WERI-Rb-1 (cell line): Measurements from ENCODE around the gene GADD45B.
"Not testable (repeated sequence)": the region's sequence is repeated elsewhere in the genome, so short reads cannot be mapped to it uniquely, and the experiment has no call there.

Source experiments
- DNase-seq: peaks from one replicate; pipeline ENCODE4 v3.0.0-alpha.2; 2020
- H3K27ac ChIP-seq: fragments of 250-450 bp; sonication (Bioruptor Pico); 2 replicates; pipeline ENCODE4 v1.5.1; 2020; ENCODE audit warnings: mild to moderate bottlenecking, moderate library complexity
- H3K27me3 ChIP-seq: fragments of 250-450 bp; sonication (Bioruptor Pico); 2 replicates; pipeline ENCODE4 v1.5.1; 2021; ENCODE audit warnings: mild to moderate bottlenecking, low read depth, moderate library complexity; ENCODE audit not compliant: insufficient read depth, severe bottlenecking
- H3K36me3 ChIP-seq: fragments of 250-450 bp; sonication (Bioruptor Pico); 2 replicates; pipeline ENCODE4 v1.5.1; 2020; ENCODE audit warnings: mild to moderate bottlenecking, moderate library complexity
- H3K4me3 ChIP-seq: 2 replicates; pipeline ENCODE4 v1.5.1; 2011; ENCODE audit warnings: low read depth, mild to moderate bottlenecking, control low read depth, low read length
- H3K9me3 ChIP-seq: fragments of 250-450 bp; sonication (Bioruptor Pico); 2 replicates; pipeline ENCODE4 v1.5.1; 2021; ENCODE audit warnings: mild to moderate bottlenecking, moderate library complexity; ENCODE audit not compliant: severe bottlenecking
- CTCF ChIP-seq: IDR thresholded peaks from 2 replicates; pipeline ENCODE4 v1.5.1; 2011; ENCODE audit warnings: low read depth, mild to moderate bottlenecking, control low read depth, inconsistent platforms, low read length

The GADD45B gene

GRCh38 chr19:2491130-2491801 lies 15.3 kb downstream of the GADD45B start:
- Histone ChIP-seq H3K36me3 (no peaks in the 10 kb centered on the region), H3K4me3 (no peak overlapping the region), H3K27me3 (peaks cover 35% of the 10 kb centered on the region), H3K27ac (no peak overlapping the region), H3K9me3 (no peaks in the 10 kb centered on the region)
- no peak for DNase-seq
- no peak for TF ChIP-seq CTCF

GRCh38 chr19:2492870-2493269 lies 16.9 kb downstream of the GADD45B start:
- no peak overlapping the region for H3K27ac ChIP-seq

GRCh38 chr19:2493448-2493847 lies 17.5 kb downstream of the GADD45B start:
- H3K9me3 ChIP-seq, DNase-seq, H3K36me3 ChIP-seq, H3K27ac ChIP-seq: not testable (repeated sequence)
- H3K27me3 ChIP-seq: peaks cover 26% of the 10 kb centered on the region
- peak overlapping the region; percentile 60 for H3K4me3 ChIP-seq

More at GRCh38 chr19:2492870-2493269, 16.9 kb downstream of the GADD45B start:
- DNase-seq: no peak
- Histone ChIP-seq H3K4me3 (no peak overlapping the region), H3K36me3 (no peaks in the 10 kb centered on the region), H3K9me3 (no peaks in the 10 kb centered on the region), H3K27me3 (peaks cover 32% of the 10 kb centered on the region)
- no peak for TF ChIP-seq CTCF

GRCh38 chr19:2494084-2494446 lies 18.1 kb downstream of the GADD45B start:
- Histone ChIP-seq H3K9me3 (no peaks in the 10 kb centered on the region), H3K27me3 (peaks cover 20% of the 10 kb centered on the region), H3K4me3 (peak overlapping the region; percentile 60), H3K36me3 (no peaks in the 10 kb centered on the region), H3K27ac (no peak overlapping the region)
- no peak for TF ChIP-seq CTCF
- DNase-seq: no peak

- peaks cover 14% of the 10 kb centered on the region for H3K27me3 ChIP-seq
- H3K36me3 ChIP-seq: no peaks in the 10 kb centered on the region
- TF ChIP-seq CTCF: no peak
- peak; percentile 63 for DNase-seq
- no peak overlapping the region for H3K27ac ChIP-seq
- H3K4me3 ChIP-seq: peak overlapping the region; percentile 60
- H3K9me3 ChIP-seq: no peaks in the 10 kb centered on the region
Measured at GRCh38 chr19:2494447-2495129, 18.7 kb downstream of the GADD45B start.

GRCh38 chr19:2495130-2495641 lies 19.3 kb downstream of the GADD45B start:
- DNase-seq: no peak
- Histone ChIP-seq H3K27me3 (peaks cover 8% of the 10 kb centered on the region), H3K9me3 (no peaks in the 10 kb centered on the region), H3K4me3 (peak overlapping the region; percentile 60), H3K27ac (no peak overlapping the region), H3K36me3 (no peaks in the 10 kb centered on the region)
- TF ChIP-seq CTCF: 0 out of 2 replicates have a peak, but pooled peaks have one; percentile 4
